ENCODE data around the gene CRIP2. TPM values are rescaled to one million over a fixed set of nuclear protein-coding genes. Genes with fewer than 3 reads are reported as not detected.

Gene CRIP2
- total and polyA plus RNA-seq, 2 of the 4 experiments (the other 2 are of a cell fraction), result 18.1 to 123 TPM

- H2AFZ ChIP-seq (replicated peaks; ENCODE audit: low read length, poor library complexity), result no peak overlapping the region
- H4K8ac ChIP-seq (ENCODE audit: low read depth in 2 of 2, low read length in 2 of 2), result no peak overlapping the region
- H3K27me3 ChIP-seq (ENCODE audit: control insufficient read depth, insufficient read depth, low read length), result no peaks in the 10 kb centered on the region
- H3K14ac ChIP-seq (replicated peaks; ENCODE audit: low read depth, low read length), result no peak overlapping the region
- H2AK5ac ChIP-seq (ENCODE audit: low read depth, low read length), result no peak overlapping the region
- no TSS peak for BruUV-seq (replicated peaks)
- no peak overlapping the region for H2BK120ac ChIP-seq (ENCODE audit: low read depth, low read length)
- H3K27ac ChIP-seq (ENCODE audit: insufficient read depth, low read length), result no peak overlapping the region
- intact Hi-C loops (cut with micrococcal nuclease) (loop anchor here (5.0 kb wide), 1 partner anchor 34 kb away; the partner anchor contains the start of gene TMEM121), dilution Hi-C loops (cut with HindIII; ENCODE audit: low sequenced_read_pairs, unreplicated experiment) (no loop called here), in situ Hi-C loops (cut with MboI; ENCODE audit: low sequenced_read_pairs) (no loop called here)
- 89% methylated on average over 6 of the region's 20 CpGs; no CpG with 5 or more reads in 1 of the 2 experiments for WGBS, 2 experiments (ENCODE audit: extremely low coverage in 2 of 2, insufficient read length in 1 of 2)
- DNase-seq (no peak), ATAC-seq (ENCODE audit: low read depth) (no peak)
- H3K4me3 ChIP-seq (ENCODE audit: insufficient read depth, low read depth, low read length), result no peak overlapping the region
- ChIA-PET POLR2A (ENCODE audit: unreplicated experiment) (no interaction called here), CTCF (no interaction called here)
- 0 out of 2 replicates have a peak, but pooled peaks cover 6% of the 10 kb centered on the region for H4K20me1 ChIP-seq (ENCODE audit: insufficient read depth, low read length)
- no peak overlapping the region for H2BK15ac ChIP-seq (ENCODE audit: low read depth, low read length)
- H3K4me1 ChIP-seq (ENCODE audit: control insufficient read depth, insufficient read depth, low read length), result peaks cover 2% of the 10 kb centered on the region; the same call in 1 of the 2 replicates
- no peak overlapping the region for H3K56ac ChIP-seq (ENCODE audit: extremely low read depth, insufficient read depth, low read length)
- H3K79me1 ChIP-seq (ENCODE audit: low read depth in 1 of 2, low read length in 2 of 2), result peaks cover 0 to 5% of the 10 kb centered on the region in 2 experiments; a peak in 1 of 4 replicates
- no peak overlapping the region for H4K5ac ChIP-seq (ENCODE audit: low read depth, low read length)
- no peaks in the 10 kb centered on the region for H3K9me3 ChIP-seq (ENCODE audit: control insufficient read depth, insufficient read depth, low read length)
- no peaks in the 10 kb centered on the region for H3K36me3 ChIP-seq (ENCODE audit: control insufficient read depth, insufficient read depth, low read length)
- no peak overlapping the region for H2BK5ac ChIP-seq (ENCODE audit: low read depth, low read length, poor library complexity, severe bottlenecking)
- no peak overlapping the region for H3K9ac ChIP-seq (ENCODE audit: low read depth, low read length)
- peaks cover 6% of the 10 kb centered on the region; the same call in 1 of the 2 replicates for H3K9me1 ChIP-seq (ENCODE audit: insufficient read depth, low read length)
- H2BK20ac ChIP-seq (ENCODE audit: low read depth, low read length), result no peak overlapping the region
- no peak overlapping the region for H3K4me2 ChIP-seq (ENCODE audit: low read depth, low read length)
- no peak overlapping the region for H3K18ac ChIP-seq (ENCODE audit: low read depth, low read length)
- H3K4ac ChIP-seq (ENCODE audit: low read depth, low read length), result no peak overlapping the region
- H2AK9ac ChIP-seq (replicated peaks; ENCODE audit: low read depth, low read length, poor library complexity), result no peak overlapping the region
- H4K91ac ChIP-seq (ENCODE audit: insufficient read depth, low read depth, low read length), result no peak overlapping the region
- TF ChIP-seq RCOR1 (IDR thresholded peaks at IDR 0.05; ENCODE audit: insufficient replicate concordance, low read length) (no peak), SMC3 (IDR thresholded peaks at IDR 0.05; ENCODE audit: low read depth, low read length) (no peak)
- no peak overlapping the region for H3K23ac ChIP-seq (ENCODE audit: low read depth, low read length)
These were observed 18.6 kb downstream of the CRIP2 start for GRCh38 chr14:105492971-105493871.
